Activated naive CD4-positive, alpha-beta T cell treated with anti-CD3 and anti-CD28 coated beads, Interleukin-2, amount 50 U/mL, for 24 hours (primary cell): ENCODE results near the gene HNF4A.

Experiments used
- H3K27ac Mint-ChIP-seq: one replicate; pipeline ENCODE4 v1.8.0; 2021; ENCODE audit warnings: mild to moderate bottlenecking, mixed read lengths
- H3K27me3 Mint-ChIP-seq: one replicate; pipeline ENCODE4 v1.8.0; 2021; ENCODE audit warnings: mixed read lengths
- H3K36me3 Mint-ChIP-seq: one replicate; pipeline ENCODE4 v1.8.0; 2021; ENCODE audit warnings: mixed read lengths
- H3K4me1 Mint-ChIP-seq: one replicate; pipeline ENCODE4 v1.8.0; 2021; ENCODE audit warnings: mixed read lengths
- H3K4me3 Mint-ChIP-seq: one replicate; pipeline ENCODE4 v1.8.0; 2021; ENCODE audit warnings: mild to moderate bottlenecking, mixed read lengths
- H3K9me3 Mint-ChIP-seq: one replicate; pipeline ENCODE4 v1.8.0; 2021; ENCODE audit warnings: mixed read lengths

HNF4A gene

DNA sequence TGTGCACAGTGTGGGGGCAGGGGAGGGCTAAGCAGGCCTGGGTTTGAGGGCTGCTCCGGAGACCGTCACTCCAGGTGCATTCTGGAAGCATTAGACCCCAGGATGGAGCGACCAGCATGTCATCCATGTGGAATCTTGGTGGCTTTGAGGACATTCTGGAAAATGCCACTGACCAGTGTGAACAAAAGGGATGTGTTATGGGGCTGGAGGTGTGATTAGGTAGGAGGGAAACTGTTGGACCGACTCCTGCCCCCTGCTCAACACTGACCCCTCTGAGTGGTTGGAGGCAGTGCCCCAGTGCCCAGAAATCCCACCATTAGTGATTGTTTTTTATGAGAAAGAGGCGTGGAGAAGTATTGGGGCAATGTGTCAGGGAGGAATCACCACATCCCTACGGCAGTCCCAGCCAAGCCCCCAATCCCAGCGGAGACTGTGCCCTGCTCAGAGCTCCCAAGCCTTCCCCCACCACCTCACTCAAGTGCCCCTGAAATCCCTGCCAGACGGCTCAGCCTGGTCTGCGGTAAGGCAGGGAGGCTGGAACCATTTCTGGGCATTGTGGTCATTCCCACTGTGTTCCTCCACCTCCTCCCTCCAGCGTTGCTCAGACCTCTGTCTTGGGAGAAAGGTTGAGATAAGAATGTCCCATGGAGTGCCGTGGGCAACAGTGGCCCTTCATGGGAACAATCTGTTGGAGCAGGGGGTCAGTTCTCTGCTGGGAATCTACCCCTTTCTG lies 76.2 kb downstream of the HNF4A start:
- Mint-ChIP-seq H3K36me3 (no peaks in the 10 kb centered on the region), H3K27ac (no peak overlapping the region), H3K4me3 (no peak overlapping the region), H3K9me3 (no peaks in the 10 kb centered on the region), H3K27me3 (no peaks in the 10 kb centered on the region), H3K4me1 (no peaks in the 10 kb centered on the region)

DNA sequence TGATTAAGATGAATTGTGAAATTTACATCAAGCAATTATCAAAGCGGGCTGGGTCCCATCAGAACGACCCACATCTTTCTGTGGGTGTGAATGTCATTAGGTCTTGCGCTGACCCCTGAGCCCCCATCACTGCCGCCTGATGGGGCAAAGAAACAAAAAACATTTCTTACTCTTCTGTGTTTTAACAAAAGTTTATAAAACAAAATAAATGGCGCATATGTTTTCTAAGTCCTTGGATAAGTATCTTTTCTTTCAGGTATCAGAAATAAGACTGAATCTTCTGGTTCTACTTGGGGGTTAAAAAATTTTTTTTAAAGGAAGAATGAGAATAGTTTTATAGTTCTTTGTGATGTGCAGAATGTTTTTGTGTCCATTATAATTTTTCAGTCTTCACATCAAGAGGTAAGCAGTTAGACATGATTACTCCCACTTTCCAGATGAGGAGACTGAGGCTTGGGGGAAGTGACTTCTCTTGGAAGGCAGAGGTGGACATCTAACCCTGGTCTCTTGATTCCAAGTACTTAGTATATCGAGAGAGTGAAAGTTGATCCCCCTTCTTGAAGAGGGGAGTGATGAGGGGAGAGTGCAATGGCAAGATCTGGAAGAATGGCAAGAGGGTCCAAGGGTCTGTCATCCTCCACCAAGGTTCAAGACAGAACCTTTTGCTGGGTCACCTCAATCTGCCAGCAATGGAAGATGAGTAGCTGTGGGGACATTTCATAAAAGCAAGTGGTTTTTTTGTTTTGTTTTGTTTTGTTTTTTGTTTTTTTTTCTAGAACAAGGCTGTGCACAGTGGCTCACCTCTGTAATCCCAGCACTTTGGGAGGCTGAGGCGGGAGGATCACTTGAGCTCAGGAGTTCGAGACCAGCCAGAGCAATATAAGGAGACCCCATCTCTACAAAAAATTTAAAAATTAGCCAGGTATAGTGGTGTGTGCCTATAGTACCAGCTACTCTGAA lies 77.4 kb downstream of the HNF4A start:
- no peaks in the 10 kb centered on the region for H3K27me3 Mint-ChIP-seq
- H3K27ac Mint-ChIP-seq, result no peak overlapping the region
- no peaks in the 10 kb centered on the region for H3K9me3 Mint-ChIP-seq
- H3K36me3 Mint-ChIP-seq, result no peaks in the 10 kb centered on the region
- no peaks in the 10 kb centered on the region for H3K4me1 Mint-ChIP-seq
- no peak overlapping the region for H3K4me3 Mint-ChIP-seq

DNA sequence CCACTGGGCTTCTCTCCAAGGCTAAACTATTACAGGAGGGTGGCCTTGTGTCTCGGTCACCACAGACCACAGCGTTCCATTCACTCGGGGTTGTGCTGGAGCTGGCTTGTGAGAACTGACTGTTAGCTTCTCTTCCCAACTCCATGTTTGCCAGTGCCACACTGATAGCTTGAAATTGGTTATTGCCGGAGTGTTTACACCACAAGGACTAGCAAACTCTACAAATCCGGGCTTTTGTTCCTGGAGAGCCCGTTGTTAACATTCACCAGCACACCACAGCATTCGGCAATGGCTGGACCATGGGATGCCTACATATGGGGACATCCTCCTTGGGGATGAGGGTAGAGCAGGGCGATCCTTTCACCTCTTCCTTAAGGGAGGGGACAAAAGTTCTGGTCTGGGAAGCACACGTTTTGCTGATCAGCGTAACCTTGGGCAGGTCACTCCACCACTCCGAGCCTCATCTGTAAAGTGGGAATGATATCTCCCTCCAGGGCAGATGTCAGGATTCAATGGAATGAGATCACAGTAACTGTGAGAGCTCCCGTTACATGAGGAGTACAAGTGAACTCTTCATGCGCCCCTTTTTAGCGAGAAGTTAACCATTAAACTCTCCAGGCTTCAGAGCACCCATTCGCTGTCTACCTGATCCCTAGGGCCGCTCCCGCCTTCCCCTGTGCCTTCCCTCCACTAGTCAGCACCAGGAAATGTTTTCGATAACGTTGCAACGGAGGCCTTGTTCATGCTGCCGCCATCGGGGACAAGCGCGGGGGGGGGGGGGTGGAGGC lies 78.4 kb downstream of the HNF4A start:
- Mint-ChIP-seq H3K27me3 (no peaks in the 10 kb centered on the region), H3K27ac (no peak overlapping the region), H3K36me3 (no peaks in the 10 kb centered on the region), H3K4me3 (no peak overlapping the region), H3K4me1 (no peaks in the 10 kb centered on the region), H3K9me3 (no peaks in the 10 kb centered on the region)

GRCh38 chr20:44435630-44436335 lies 80.3 kb downstream of the HNF4A start:
- Mint-ChIP-seq H3K36me3 (no peaks in the 10 kb centered on the region), H3K27ac (no peak overlapping the region), H3K27me3 (peaks cover 2% of the 10 kb centered on the region), H3K4me3 (no peak overlapping the region), H3K9me3 (no peaks in the 10 kb centered on the region), H3K4me1 (no peaks in the 10 kb centered on the region)

- no peaks in the 10 kb centered on the region for H3K9me3 Mint-ChIP-seq
- no peak overlapping the region for H3K4me3 Mint-ChIP-seq
- no peaks in the 10 kb centered on the region for H3K36me3 Mint-ChIP-seq
- H3K27ac Mint-ChIP-seq, result no peak overlapping the region
- no peaks in the 10 kb centered on the region for H3K4me1 Mint-ChIP-seq
- H3K27me3 Mint-ChIP-seq, result peaks cover 5% of the 10 kb centered on the region
These were observed 80.9 kb downstream of the HNF4A start for GRCh38 chr20:44436393-44436792.

- peaks cover 5% of the 10 kb centered on the region for H3K27me3 Mint-ChIP-seq
- H3K4me3 Mint-ChIP-seq, result no peak overlapping the region
- H3K4me1 Mint-ChIP-seq, result no peaks in the 10 kb centered on the region
- no peak overlapping the region for H3K27ac Mint-ChIP-seq
- no peaks in the 10 kb centered on the region for H3K36me3 Mint-ChIP-seq
- no peaks in the 10 kb centered on the region for H3K9me3 Mint-ChIP-seq
These were observed 82.0 kb downstream of the HNF4A start for GRCh38 chr20:44437497-44437896.

GRCh38 chr20:44438782-44439181 lies 83.3 kb downstream of the HNF4A start:
- H3K27ac Mint-ChIP-seq, result no peak overlapping the region
- no peaks in the 10 kb centered on the region for H3K9me3 Mint-ChIP-seq
- no peaks in the 10 kb centered on the region for H3K36me3 Mint-ChIP-seq
- H3K4me3 Mint-ChIP-seq, result no peak overlapping the region
- H3K27me3 Mint-ChIP-seq, result peaks cover 5% of the 10 kb centered on the region
- H3K4me1 Mint-ChIP-seq, result no peaks in the 10 kb centered on the region

DNA sequence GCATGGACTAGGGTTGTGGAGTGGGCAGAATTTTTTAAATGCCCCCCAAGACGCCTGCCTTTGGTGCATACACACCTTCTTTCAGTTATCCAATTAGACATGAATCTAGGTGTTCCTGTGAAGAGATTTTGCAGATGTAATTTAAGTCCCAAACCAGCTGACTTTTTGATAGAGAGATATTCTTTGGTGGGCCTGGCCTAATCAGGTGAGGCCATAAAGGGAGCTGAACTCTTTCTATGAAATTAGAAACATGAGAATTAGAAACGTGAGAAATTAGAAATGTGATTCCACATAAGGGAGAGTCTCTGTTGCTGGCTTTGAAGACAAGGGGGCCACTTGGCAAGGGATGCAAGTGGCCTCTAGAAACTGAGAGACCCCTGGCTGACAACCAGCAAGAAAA lies 83.8 kb downstream of the HNF4A start:
- Mint-ChIP-seq H3K4me1 (no peaks in the 10 kb centered on the region), H3K27ac (no peak overlapping the region), H3K27me3 (peaks cover 5% of the 10 kb centered on the region), H3K4me3 (no peak overlapping the region), H3K36me3 (no peaks in the 10 kb centered on the region), H3K9me3 (no peaks in the 10 kb centered on the region)

DNA sequence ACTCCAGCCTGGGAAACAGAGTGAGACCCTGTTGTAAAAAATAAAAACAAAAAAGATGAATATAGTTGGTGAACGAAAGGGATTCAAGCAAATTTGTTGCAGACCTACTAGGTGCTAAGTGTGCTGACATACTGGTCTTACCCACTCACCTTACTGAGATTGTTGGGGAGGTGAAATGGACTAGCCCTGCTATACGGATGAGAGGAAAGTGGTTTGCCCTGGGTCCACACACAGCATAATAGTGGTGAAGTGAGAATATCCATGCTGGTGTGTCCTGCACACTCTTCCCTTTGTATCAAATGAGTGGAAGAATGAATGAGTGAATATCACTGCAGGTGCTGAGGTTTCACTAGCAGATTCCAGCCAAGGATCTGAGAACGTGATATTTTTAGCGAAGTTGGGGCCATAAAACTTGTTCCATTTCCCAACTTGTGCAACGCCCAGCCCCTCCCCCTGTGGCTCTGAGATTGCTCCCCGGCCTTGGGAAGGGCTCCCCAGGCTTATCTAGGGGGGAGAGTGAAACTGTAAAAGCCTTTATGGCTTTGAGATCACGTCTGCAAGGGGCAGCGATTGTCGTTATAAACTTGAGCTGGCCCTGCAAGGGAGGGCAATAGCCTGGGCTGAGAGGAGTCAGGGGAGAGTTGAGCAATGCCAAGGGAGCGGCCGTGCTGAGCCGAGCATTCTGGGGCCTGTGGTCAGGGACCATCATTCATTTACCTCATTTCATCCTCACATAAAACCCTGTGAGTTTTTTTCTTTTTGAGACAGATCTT lies 87.0 kb downstream of the HNF4A start:
- no peaks in the 10 kb centered on the region for H3K36me3 Mint-ChIP-seq
- no peaks in the 10 kb centered on the region for H3K4me1 Mint-ChIP-seq
- no peak overlapping the region for H3K4me3 Mint-ChIP-seq
- peaks cover 5% of the 10 kb centered on the region for H3K27me3 Mint-ChIP-seq
- no peak overlapping the region for H3K27ac Mint-ChIP-seq
- H3K9me3 Mint-ChIP-seq, result no peaks in the 10 kb centered on the region

DNA sequence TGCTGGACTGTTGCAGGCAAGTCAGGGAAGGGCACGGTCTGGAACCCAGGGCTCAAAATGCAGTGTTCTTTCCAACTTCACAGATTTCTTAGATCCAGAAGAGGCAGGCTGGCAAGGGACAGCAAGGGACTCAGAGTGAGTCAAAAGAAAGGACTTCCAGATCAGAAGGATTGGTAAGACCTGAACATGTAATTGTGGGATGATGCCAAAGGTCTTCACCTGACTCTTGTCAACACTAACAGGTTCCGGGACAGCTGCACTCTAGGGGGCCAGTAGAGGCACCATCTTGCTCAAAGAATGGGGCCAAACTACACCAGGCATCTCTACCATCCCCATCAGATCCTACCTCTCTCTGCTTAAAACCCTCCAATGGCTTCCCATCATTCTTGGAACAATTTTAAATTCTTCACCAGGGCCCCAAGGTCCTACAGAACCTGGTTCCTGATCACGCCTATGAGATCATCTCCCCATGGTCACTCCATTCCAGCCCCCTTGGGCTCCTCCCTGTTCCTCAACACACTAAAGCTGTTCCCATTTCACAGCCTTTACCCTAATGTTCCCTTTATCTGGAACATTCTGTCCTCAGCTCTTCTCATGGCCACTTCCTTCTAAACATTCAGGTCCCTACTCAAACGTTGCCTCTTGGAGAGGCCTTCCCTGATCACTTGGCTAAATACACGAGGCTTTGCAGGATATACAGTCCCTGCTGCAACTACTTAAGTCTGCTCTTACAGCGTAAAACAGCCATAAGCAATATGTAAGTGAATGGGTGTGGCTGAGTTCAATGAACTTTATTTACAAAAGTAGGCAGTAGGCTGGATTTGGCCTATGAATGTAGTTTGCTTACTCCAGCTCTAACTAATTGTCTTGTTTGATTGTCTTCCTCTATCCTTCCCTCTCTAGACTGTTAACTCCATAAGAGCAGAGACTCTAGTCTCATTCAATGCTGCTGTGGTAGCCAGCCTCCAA lies 90.5 kb downstream of the HNF4A start:
- no peaks in the 10 kb centered on the region for H3K9me3 Mint-ChIP-seq
- no peak overlapping the region for H3K27ac Mint-ChIP-seq
- no peaks in the 10 kb centered on the region for H3K36me3 Mint-ChIP-seq
- H3K27me3 Mint-ChIP-seq, result peaks cover 2% of the 10 kb centered on the region
- no peak overlapping the region for H3K4me3 Mint-ChIP-seq
- no peaks in the 10 kb centered on the region for H3K4me1 Mint-ChIP-seq

DNA sequence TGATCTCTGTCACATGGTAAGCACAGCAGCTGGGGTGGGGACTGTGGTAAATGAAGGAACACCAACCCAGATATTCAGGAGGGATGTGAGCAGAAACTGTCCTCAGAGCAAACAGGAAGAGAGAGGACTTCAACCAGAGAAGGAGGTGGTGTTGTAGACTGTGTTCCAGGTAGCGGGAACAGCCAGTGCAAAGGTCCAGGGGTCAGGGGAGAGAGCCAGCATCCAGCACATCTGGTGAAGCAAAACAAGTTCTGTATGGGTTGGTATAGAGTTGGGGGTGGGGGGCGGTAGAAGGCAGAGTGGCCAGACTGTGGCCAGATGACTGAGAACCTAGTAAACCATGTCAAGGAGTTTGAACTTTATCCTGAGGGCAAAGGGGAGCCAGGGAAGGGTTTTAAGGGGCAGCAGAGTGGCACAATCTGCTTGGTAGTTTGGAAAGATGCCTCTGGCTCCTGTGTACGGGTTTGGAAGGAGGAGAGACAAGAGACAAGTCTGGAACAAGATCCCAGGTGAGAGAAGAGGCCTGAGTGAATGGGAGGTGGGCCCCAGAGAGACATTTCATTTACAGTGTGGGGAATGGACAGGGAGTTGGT lies 92.4 kb downstream of the HNF4A start:
- no peak overlapping the region for H3K4me3 Mint-ChIP-seq

DNA sequence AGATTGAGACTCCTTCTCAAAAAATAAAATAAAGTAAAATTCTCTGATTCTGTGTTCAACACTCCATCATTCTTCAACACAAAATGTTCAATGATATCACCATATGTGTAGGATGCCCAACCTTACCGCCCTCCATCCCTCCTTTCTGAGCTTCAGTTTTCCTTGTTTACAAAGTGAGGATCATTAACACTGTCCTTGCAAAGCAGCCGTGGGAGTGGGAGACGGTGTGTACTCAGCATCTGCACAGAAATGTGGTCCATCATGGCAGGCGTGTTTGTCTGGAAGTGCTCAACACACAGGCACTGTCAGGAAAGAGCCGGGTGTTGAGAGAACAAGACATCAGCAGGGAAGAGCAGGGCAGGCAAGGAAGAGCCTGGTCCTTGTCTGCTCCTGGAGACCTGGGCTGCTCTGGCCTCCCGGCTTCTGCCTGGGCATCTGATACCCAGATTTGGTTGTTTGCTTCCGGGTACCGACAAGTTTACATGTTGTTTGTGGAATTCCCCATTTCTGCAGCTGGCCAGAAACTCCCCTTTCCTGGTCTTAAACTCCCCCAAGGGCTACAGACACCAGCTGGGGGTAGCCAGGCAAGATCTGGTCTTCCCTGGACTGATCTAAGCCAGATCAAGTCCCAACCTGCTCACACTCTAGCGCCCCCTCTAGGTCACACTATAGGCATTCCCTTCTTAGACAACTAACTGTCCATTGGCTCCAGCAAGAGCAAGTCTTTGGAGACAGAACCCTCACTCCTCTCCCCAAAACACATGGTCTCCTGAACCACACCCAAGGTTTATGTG lies 93.5 kb downstream of the HNF4A start:
- Mint-ChIP-seq H3K4me3 (no peak overlapping the region), H3K9me3 (no peaks in the 10 kb centered on the region), H3K27me3 (no peaks in the 10 kb centered on the region), H3K27ac (no peak overlapping the region), H3K36me3 (no peaks in the 10 kb centered on the region), H3K4me1 (no peaks in the 10 kb centered on the region)

More for the DNA sequence above, 92.4 kb downstream of the HNF4A start:
- Mint-ChIP-seq H3K27me3 (no peaks in the 10 kb centered on the region), H3K4me1 (no peaks in the 10 kb centered on the region), H3K9me3 (no peaks in the 10 kb centered on the region), H3K36me3 (no peaks in the 10 kb centered on the region), H3K27ac (no peak overlapping the region)

GRCh38 chr20:44449864-44450263 lies 94.4 kb downstream of the HNF4A start:
- H3K9me3 Mint-ChIP-seq, result no peaks in the 10 kb centered on the region
- no peaks in the 10 kb centered on the region for H3K27me3 Mint-ChIP-seq
- no peak overlapping the region for H3K4me3 Mint-ChIP-seq

More at GRCh38 chr20:44449864-44450263, 94.4 kb downstream of the HNF4A start:
- H3K4me1 Mint-ChIP-seq, result no peaks in the 10 kb centered on the region
- no peaks in the 10 kb centered on the region for H3K36me3 Mint-ChIP-seq
- no peak overlapping the region for H3K27ac Mint-ChIP-seq
